Astrocyte (in vitro differentiated cells and primary cell): ENCODE measurements around the gene PRIM2. TPM values are rescaled to one million over a fixed set of nuclear protein-coding genes. Genes with fewer than 3 reads are reported as not detected.
A peak's percentile ranks its signal among the peaks of the same experiment; 100 is the strongest.
"Not testable (repeated sequence)": the region's sequence is repeated elsewhere in the genome, so short reads cannot be mapped to it uniquely, and the experiment has no call there.

Source experiments
- DNase-seq: peaks from one replicate; pipeline ENCODE4 v3.0.0-alpha.2; 2010; ENCODE audit warnings: low read depth
- FAIRE-seq: peaks from 2 replicates; lab custom pipeline; 2011; peaks lifted over from hg19 to GRCh38; lab: Jason Lieb, UNC
- H2AFZ ChIP-seq: 2 replicates; pipeline ENCODE4 v1.6.0; 2012; ENCODE audit warnings: low read depth, low read length, inconsistent platforms
- H3K27ac ChIP-seq: 2 replicates; pipeline ENCODE4 v1.5.1; 2011; ENCODE audit warnings: low read depth, low read length, inconsistent platforms
- H3K27me3 ChIP-seq: 2 replicates; pipeline ENCODE4 v1.6.0; 2011; ENCODE audit warnings: low read length, inconsistent platforms; ENCODE audit not compliant: insufficient read depth
- H3K36me3 ChIP-seq: 2 replicates; pipeline ENCODE4 v1.5.1; 2011; ENCODE audit warnings: low read length, inconsistent platforms; ENCODE audit not compliant: insufficient read depth
- H3K4me1 ChIP-seq: 2 replicates; pipeline ENCODE4 v1.5.1; 2011; ENCODE audit warnings: low read length, inconsistent platforms; ENCODE audit not compliant: insufficient read depth
- H3K4me2 ChIP-seq: 2 replicates; pipeline ENCODE4 v1.6.0; 2012; ENCODE audit warnings: low read length, inconsistent platforms
- H3K4me3 ChIP-seq: 2 replicates; pipeline ENCODE4 v1.5.1; 2011; ENCODE audit warnings: low read depth, mild to moderate bottlenecking, low read length, inconsistent platforms; ENCODE audit not compliant: insufficient read depth
- H3K79me2 ChIP-seq: 2 replicates; pipeline ENCODE4 v1.6.0; 2012; ENCODE audit warnings: mild to moderate bottlenecking, low read length, inconsistent platforms; ENCODE audit not compliant: insufficient read depth
- H3K9ac ChIP-seq: 2 replicates; pipeline ENCODE4 v1.6.0; 2012; ENCODE audit warnings: mild to moderate bottlenecking, low read length, inconsistent platforms
- H3K9me3 ChIP-seq: 2 replicates; pipeline ENCODE4 v1.5.1; 2012; ENCODE audit warnings: low read depth, mild to moderate bottlenecking, low read length, inconsistent platforms; ENCODE audit not compliant: insufficient read depth
- H4K20me1 ChIP-seq: 2 replicates; pipeline ENCODE4 v1.6.0; 2012; ENCODE audit warnings: low read length, inconsistent platforms; ENCODE audit not compliant: insufficient read depth
- H3K27ac Mint-ChIP-seq: one replicate; pipeline ENCODE4 v1.8.0; 2021; ENCODE audit warnings: mild to moderate bottlenecking, mixed read lengths; ENCODE audit not compliant: unreplicated experiment
- H3K27me3 Mint-ChIP-seq: one replicate; pipeline ENCODE4 v1.8.0; 2021; ENCODE audit warnings: low read depth, mixed read lengths; ENCODE audit not compliant: unreplicated experiment
- H3K36me3 Mint-ChIP-seq: one replicate; pipeline ENCODE4 v1.8.0; 2021; ENCODE audit warnings: low read depth, mixed read lengths; ENCODE audit not compliant: unreplicated experiment
- H3K4me1 Mint-ChIP-seq: one replicate; pipeline ENCODE4 v1.8.0; 2021; ENCODE audit warnings: low read depth, mixed read lengths; ENCODE audit not compliant: unreplicated experiment
- H3K4me3 Mint-ChIP-seq: one replicate; pipeline ENCODE4 v1.8.0; 2021; ENCODE audit warnings: mild to moderate bottlenecking, moderate library complexity, mixed read lengths; ENCODE audit not compliant: unreplicated experiment
- H3K9me3 Mint-ChIP-seq: one replicate; pipeline ENCODE4 v1.8.0; 2021; ENCODE audit warnings: mild to moderate bottlenecking, mixed read lengths; ENCODE audit not compliant: unreplicated experiment
- total RNA-seq: library from RNA; stranded (reverse); gene quantifications from 2 replicates; pipeline ENCODE4 v1.2.1, GENCODE V29; 2021

Gene PRIM2
- total RNA-seq, 1 donor from 2014 or later = 11.9 TPM

GRCh38 chr6:57486494-57487081 is 169.2 kb downstream of the PRIM2 start:
- peak; percentile 55 for DNase-seq
- not testable (repeated sequence) for H2AFZ ChIP-seq, H3K36me3 Mint-ChIP-seq, H3K9me3 ChIP-seq, H3K9me3 Mint-ChIP-seq, H3K36me3 ChIP-seq, H3K9ac ChIP-seq, H4K20me1 ChIP-seq, H3K4me1 ChIP-seq, H3K4me1 Mint-ChIP-seq, H3K27me3 ChIP-seq, H3K27me3 Mint-ChIP-seq, H3K79me2 ChIP-seq, H3K27ac Mint-ChIP-seq, FAIRE-seq, H3K4me3 Mint-ChIP-seq, H3K27ac ChIP-seq, H3K4me3 ChIP-seq
- peak overlapping the region; percentile 19 for H3K4me2 ChIP-seq

- not testable (repeated sequence) for H3K27me3 ChIP-seq, H3K9ac ChIP-seq, H3K36me3 Mint-ChIP-seq, H3K79me2 ChIP-seq, DNase-seq, H3K27me3 Mint-ChIP-seq, H2AFZ ChIP-seq, H3K27ac Mint-ChIP-seq, H3K9me3 ChIP-seq, H3K4me2 ChIP-seq, H3K36me3 ChIP-seq, H3K4me3 ChIP-seq, H3K4me1 ChIP-seq, H3K4me1 Mint-ChIP-seq, H4K20me1 ChIP-seq, H3K4me3 Mint-ChIP-seq, FAIRE-seq, H3K9me3 Mint-ChIP-seq, H3K27ac ChIP-seq
Measured at GRCh38 chr6:57488551-57488950, 171.1 kb downstream of the PRIM2 start.

- not testable (repeated sequence) for H3K4me1 ChIP-seq, H3K27me3 ChIP-seq, H3K4me2 ChIP-seq, DNase-seq, H3K36me3 ChIP-seq, H3K27ac ChIP-seq, H3K4me1 Mint-ChIP-seq, H3K27me3 Mint-ChIP-seq, H4K20me1 ChIP-seq, H3K79me2 ChIP-seq, H3K36me3 Mint-ChIP-seq, H3K9me3 ChIP-seq, H2AFZ ChIP-seq, H3K27ac Mint-ChIP-seq, H3K4me3 ChIP-seq, H3K4me3 Mint-ChIP-seq, H3K9me3 Mint-ChIP-seq, H3K9ac ChIP-seq, FAIRE-seq
Measured at GRCh38 chr6:57489887-57490286, 172.5 kb downstream of the PRIM2 start.

GRCh38 chr6:57491795-57492194 is 174.4 kb downstream of the PRIM2 start:
- H3K27ac Mint-ChIP-seq, H3K4me1 Mint-ChIP-seq: not testable (repeated sequence)

GRCh38 chr6:57496251-57496650 is 178.8 kb downstream of the PRIM2 start:
- H3K4me1 Mint-ChIP-seq, H3K9me3 Mint-ChIP-seq, H3K36me3 Mint-ChIP-seq, H2AFZ ChIP-seq, H3K27me3 Mint-ChIP-seq, DNase-seq, H3K4me1 ChIP-seq, H3K4me2 ChIP-seq, FAIRE-seq, H3K9ac ChIP-seq, H3K4me3 Mint-ChIP-seq, H3K27ac ChIP-seq, H3K27me3 ChIP-seq, H3K9me3 ChIP-seq, H3K4me3 ChIP-seq, H3K27ac Mint-ChIP-seq, H4K20me1 ChIP-seq, H3K36me3 ChIP-seq, H3K79me2 ChIP-seq: not testable (repeated sequence)

More at GRCh38 chr6:57491795-57492194, 174.4 kb downstream of the PRIM2 start:
- not testable (repeated sequence) for H4K20me1 ChIP-seq, H2AFZ ChIP-seq, H3K4me2 ChIP-seq, H3K27me3 Mint-ChIP-seq, H3K36me3 ChIP-seq, H3K9me3 ChIP-seq, DNase-seq, H3K27me3 ChIP-seq, H3K4me3 Mint-ChIP-seq, FAIRE-seq, H3K4me3 ChIP-seq, H3K27ac ChIP-seq, H3K9me3 Mint-ChIP-seq, H3K9ac ChIP-seq, H3K36me3 Mint-ChIP-seq, H3K79me2 ChIP-seq, H3K4me1 ChIP-seq

- not testable (repeated sequence) for H3K9me3 Mint-ChIP-seq, H2AFZ ChIP-seq, H3K79me2 ChIP-seq, H3K4me1 ChIP-seq, H3K9me3 ChIP-seq, H3K27me3 Mint-ChIP-seq, H3K4me3 ChIP-seq, H3K9ac ChIP-seq, H3K4me1 Mint-ChIP-seq, H3K27me3 ChIP-seq, H3K36me3 Mint-ChIP-seq, H3K4me3 Mint-ChIP-seq, H3K36me3 ChIP-seq, FAIRE-seq, H3K27ac ChIP-seq, H3K27ac Mint-ChIP-seq, H3K4me2 ChIP-seq, H4K20me1 ChIP-seq, DNase-seq
Measured at GRCh38 chr6:57500368-57501021, 183.1 kb downstream of the PRIM2 start.
